ENCODE measurements around the gene NCAN. TPM values are rescaled to one million over a fixed set of nuclear protein-coding genes. Genes with fewer than 3 reads are reported as not detected.

Gene NCAN
- polyA plus RNA-seq, 3 donors = not detected

DNA sequence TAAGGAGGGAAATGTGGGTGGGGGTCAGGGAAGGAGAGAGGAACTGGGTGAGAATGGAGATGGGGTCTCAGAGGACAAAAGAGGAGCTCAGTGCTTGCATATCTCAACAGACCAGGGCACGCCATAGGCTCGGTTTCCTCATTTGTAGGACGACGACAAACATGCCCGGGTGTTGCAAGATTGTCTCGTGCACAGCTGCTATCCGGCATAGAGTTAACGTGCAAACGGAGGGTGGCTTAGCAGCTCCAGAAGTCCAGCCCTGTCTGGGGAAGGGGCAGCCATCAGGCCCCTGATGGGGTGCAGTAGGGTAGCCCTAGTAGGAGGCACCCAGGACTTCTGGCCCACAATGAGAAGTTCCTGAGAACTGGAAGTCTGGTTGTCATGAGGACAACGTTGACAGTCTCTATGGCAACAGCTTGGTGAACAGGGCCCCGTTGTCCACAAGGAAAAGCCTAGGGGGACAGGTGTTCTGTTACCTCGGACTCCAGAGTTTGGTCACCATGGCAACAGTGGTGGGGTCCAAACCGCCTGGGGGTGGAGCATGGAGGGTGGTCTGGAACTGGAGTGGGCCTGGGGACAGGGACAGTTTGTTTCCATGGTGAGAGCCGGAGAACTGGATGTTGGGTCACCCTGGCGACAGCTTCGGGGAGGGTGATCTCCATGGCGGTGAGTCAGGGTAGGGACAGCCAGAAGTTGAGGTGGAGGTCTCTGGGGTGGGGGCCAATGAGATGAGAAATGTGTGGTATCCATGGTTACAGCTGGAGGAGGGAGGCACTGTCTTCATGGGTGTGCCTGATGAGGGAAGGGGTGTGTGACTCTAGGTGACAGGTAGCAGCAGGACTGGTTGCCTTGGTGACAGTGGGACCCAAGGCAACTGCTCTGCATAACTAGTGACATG lies 44.6 kb downstream of the NCAN start:
- peak in 1 of 3 donors; percentile 34 for DNase-seq
- Histone ChIP-seq H3K79me2 (ENCODE audit: insufficient read depth, low read length) (no peaks in the 10 kb centered on the region), H3K36me3 (replicated peaks in 1 of 2; ENCODE audit: control insufficient read depth in 1 of 2, insufficient read depth in 2 of 2, low read length in 2 of 2) (no peaks in the 10 kb centered on the region), H3K27me3 (ENCODE audit: control insufficient read depth in 2 of 2, insufficient read depth in 2 of 2, low read length in 2 of 2) (peaks cover 0 to 15% of the 10 kb centered on the region in 2 donors), H3K4me2 (replicated peaks; ENCODE audit: extremely low read depth, low read length, poor library complexity, severe bottlenecking) (no peak overlapping the region), H3K9ac (ENCODE audit: insufficient read depth, low read length, poor library complexity, severe bottlenecking) (no peak overlapping the region), H2AFZ (ENCODE audit: insufficient read depth, low read depth, low read length, poor library complexity, severe bottlenecking) (no peak overlapping the region), H3K9me3 (replicated peaks in 1 of 2; ENCODE audit: control insufficient read depth in 1 of 2, insufficient read depth in 1 of 2, low read length in 2 of 2) (peaks cover 12 to 28% of the 10 kb centered on the region in 2 donors), H3K4me3 (replicated peaks in 1 of 3; ENCODE audit: low read depth in 2 of 3, low read length in 3 of 3) (no peak overlapping the region), H3K4me1 (ENCODE audit: control insufficient read depth in 1 of 2, insufficient read depth in 2 of 2, low read length in 2 of 2) (peaks cover 4 to 6% of the 10 kb centered on the region in 2 donors), H4K20me1 (ENCODE audit: insufficient read depth, low read length) (no peaks in the 10 kb centered on the region), H3K27ac (ENCODE audit: low read depth in 1 of 2, low read length in 2 of 2) (no peak overlapping the region)
- H3K4me3 Mint-ChIP-seq = peak overlapping the region in 1 of 2 donors; percentile 44
- peaks cover 4 to 27% (median 20%) of the 10 kb centered on the region in 7 donors for H3K9me3 Mint-ChIP-seq
- H3K4me1 Mint-ChIP-seq = peaks cover 17% of the 10 kb centered on the region
- intact Hi-C loops (cut with micrococcal nuclease) = no loop called here
- TF ChIP-seq, protein P1, sequence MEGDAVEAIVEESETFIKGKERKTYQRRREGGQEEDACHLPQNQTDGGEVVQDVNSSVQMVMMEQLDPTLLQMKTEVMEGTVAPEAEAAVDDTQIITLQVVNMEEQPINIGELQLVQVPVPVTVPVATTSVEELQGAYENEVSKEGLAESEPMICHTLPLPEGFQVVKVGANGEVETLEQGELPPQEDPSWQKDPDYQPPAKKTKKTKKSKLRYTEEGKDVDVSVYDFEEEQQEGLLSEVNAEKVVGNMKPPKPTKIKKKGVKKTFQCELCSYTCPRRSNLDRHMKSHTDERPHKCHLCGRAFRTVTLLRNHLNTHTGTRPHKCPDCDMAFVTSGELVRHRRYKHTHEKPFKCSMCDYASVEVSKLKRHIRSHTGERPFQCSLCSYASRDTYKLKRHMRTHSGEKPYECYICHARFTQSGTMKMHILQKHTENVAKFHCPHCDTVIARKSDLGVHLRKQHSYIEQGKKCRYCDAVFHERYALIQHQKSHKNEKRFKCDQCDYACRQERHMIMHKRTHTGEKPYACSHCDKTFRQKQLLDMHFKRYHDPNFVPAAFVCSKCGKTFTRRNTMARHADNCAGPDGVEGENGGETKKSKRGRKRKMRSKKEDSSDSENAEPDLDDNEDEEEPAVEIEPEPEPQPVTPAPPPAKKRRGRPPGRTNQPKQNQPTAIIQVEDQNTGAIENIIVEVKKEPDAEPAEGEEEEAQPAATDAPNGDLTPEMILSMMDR (IDR thresholded peaks at IDR 0.05) = no peak
- H3K27me3 Mint-ChIP-seq (ENCODE audit: low read depth in 3 of 3) = peaks cover 28 to 40% (median 37%) of the 10 kb centered on the region in 3 donors
- WGBS (ENCODE audit: insufficient coverage) = 45% methylated on average over 17 of the region's 17 CpGs
- no peaks in the 10 kb centered on the region for H3K36me3 Mint-ChIP-seq
- peak overlapping the region in 3 of 7 donors; percentile 12 to 78 (median 33) for H3K27ac Mint-ChIP-seq

DNA sequence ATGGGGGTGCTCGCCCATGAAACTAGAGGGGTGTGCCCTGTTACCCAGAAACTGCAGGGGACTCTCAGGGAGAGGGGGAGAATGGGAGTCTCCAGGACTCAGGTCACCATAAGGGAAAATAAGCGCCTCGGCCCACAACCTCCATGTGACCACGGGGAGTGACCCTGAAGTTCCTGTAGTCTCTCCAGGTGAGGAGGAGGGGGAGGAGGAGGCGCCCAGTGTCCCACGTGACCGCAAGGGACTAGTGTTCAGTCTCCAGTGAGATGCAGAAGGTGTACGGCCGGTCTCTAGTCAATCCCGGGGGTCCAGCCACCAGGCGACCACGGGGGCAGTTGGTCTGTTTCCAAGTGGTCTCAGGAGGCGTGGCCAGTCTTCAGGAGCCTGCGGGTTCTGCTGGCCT lies 45.4 kb downstream of the NCAN start:
- Histone ChIP-seq H3K4me2 (replicated peaks; ENCODE audit: extremely low read depth, low read length, poor library complexity, severe bottlenecking) (no peak overlapping the region), H3K9me3 (replicated peaks in 1 of 2; ENCODE audit: control insufficient read depth in 1 of 2, insufficient read depth in 1 of 2, low read length in 2 of 2) (peaks cover 12 to 28% of the 10 kb centered on the region in 2 donors), H4K20me1 (ENCODE audit: insufficient read depth, low read length) (no peaks in the 10 kb centered on the region), H3K27ac (ENCODE audit: low read depth in 1 of 2, low read length in 2 of 2) (no peak overlapping the region), H3K4me3 (replicated peaks in 1 of 3; ENCODE audit: low read depth in 2 of 3, low read length in 3 of 3) (no peak overlapping the region), H3K27me3 (ENCODE audit: control insufficient read depth in 2 of 2, insufficient read depth in 2 of 2, low read length in 2 of 2) (peaks cover 5 to 23% of the 10 kb centered on the region in 2 donors), H3K9ac (ENCODE audit: insufficient read depth, low read length, poor library complexity, severe bottlenecking) (no peak overlapping the region), H3K79me2 (ENCODE audit: insufficient read depth, low read length) (no peaks in the 10 kb centered on the region), H2AFZ (ENCODE audit: insufficient read depth, low read depth, low read length, poor library complexity, severe bottlenecking) (no peak overlapping the region), H3K4me1 (ENCODE audit: control insufficient read depth in 1 of 2, insufficient read depth in 2 of 2, low read length in 2 of 2) (peaks cover 4 to 14% of the 10 kb centered on the region in 2 donors), H3K36me3 (replicated peaks in 1 of 2; ENCODE audit: control insufficient read depth in 1 of 2, insufficient read depth in 2 of 2, low read length in 2 of 2) (no peaks in the 10 kb centered on the region)
- Mint-ChIP-seq H3K9me3 (peaks cover 4 to 29% (median 20%) of the 10 kb centered on the region in 7 donors), H3K27ac (no peak overlapping the region), H3K36me3 (no peaks in the 10 kb centered on the region), H3K4me3 (peak overlapping the region in 1 of 2 donors; percentile 59), H3K27me3 (ENCODE audit: low read depth in 3 of 3) (peaks cover 31 to 48% (median 38%) of the 10 kb centered on the region in 3 donors), H3K4me1 (peaks cover 21% of the 10 kb centered on the region)
- intact Hi-C loops (cut with micrococcal nuclease) = no loop called here
- TF ChIP-seq, protein P1 (IDR thresholded peaks at IDR 0.05) = no peak
- DNase-seq = no peak
- WGBS (ENCODE audit: insufficient coverage) = 75% methylated on average over 11 of the region's 14 CpGs
